MM.1S (cell line): ENCODE measurements around the gene IGFBP4.

Experiments used
- CTCF ChIP-seq: fragments of 300-600 bp; sonication (generic); IDR thresholded peaks from 2 replicates; pipeline ENCODE4 v1.5.1; 2016; ENCODE audit warnings: antibody characterized with exemption, low read length, mixed read lengths
- EZH2 ChIP-seq: fragments of 300-600 bp; sonication (generic); optimal IDR thresholded peaks from 2 replicates; pipeline ENCODE3; 2017; ENCODE audit warnings: low read depth, mild to moderate bottlenecking, antibody characterized with exemption, low read length, mixed read lengths
- EZH2phosphoT487 ChIP-seq: fragments of 300-600 bp; sonication (generic); IDR thresholded peaks from 2 replicates; pipeline ENCODE4 v1.6.1; 2018; ENCODE audit warnings: antibody characterized with exemption, low read length

DNA sequence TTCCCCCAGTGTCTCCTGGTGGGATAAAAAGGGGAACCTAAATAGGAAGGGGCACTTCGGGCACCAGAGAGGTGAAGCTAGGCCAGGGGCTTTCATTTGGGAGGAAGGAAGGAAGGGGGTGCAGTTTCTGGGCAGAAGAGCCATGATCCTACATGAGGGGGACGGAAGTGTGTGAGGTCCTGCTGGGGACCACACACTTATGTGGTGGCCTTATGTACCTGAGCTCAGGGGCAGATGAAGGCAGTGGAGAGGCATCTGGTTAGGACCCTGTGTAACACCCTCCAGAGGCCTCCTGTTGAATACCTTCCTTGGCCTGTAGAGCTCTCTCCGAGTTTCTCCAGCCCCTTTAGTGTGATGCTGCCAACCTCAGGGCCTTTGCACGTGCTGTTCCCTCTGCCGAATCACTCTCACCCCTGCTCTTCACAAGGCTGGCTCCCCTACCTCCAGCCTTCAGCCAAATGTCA, 21.2 kb downstream of the IGFBP4 start:
- TF ChIP-seq EZH2phosphoT487 (no peak), CTCF (no peak), EZH2 (no peak)
